GM23248 (cell line): ENCODE measurements around the gene FXYD6. TPM values are rescaled to one million over a fixed set of nuclear protein-coding genes. Genes with fewer than 3 reads are reported as not detected.
"Not testable (repeated sequence)": the region's sequence is repeated elsewhere in the genome, so short reads cannot be mapped to it uniquely, and the experiment has no call there.

Source experiments
- DNase-seq: peaks from one replicate; pipeline ENCODE4 v3.0.0-alpha.2; 2015
- H2AFZ ChIP-seq: fragments of 200-600 bp; sonication (generic); 2 replicates; pipeline ENCODE4 v1.6.1; 2016; ENCODE audit warnings: antibody characterized with exemption
- H3F3A ChIP-seq: fragments of 200-600 bp; sonication (generic); 2 replicates; pipeline ENCODE4 v1.6.1; 2016; ENCODE audit warnings: mild to moderate bottlenecking, antibody characterized with exemption, mixed run types; ENCODE audit not compliant: insufficient read depth
- H3K27ac ChIP-seq: fragments of 200-600 bp; sonication (generic); 2 replicates; pipeline ENCODE4 v1.5.1; 2016; ENCODE audit warnings: mild to moderate bottlenecking
- H3K27me3 ChIP-seq: fragments of 200-600 bp; sonication (generic); replicated peaks from 2 replicates; pipeline ENCODE4 v1.6.1; 2016; ENCODE audit warnings: mild to moderate bottlenecking; ENCODE audit not compliant: insufficient read depth
- H3K36me3 ChIP-seq: fragments of 200-600 bp; sonication (generic); 2 replicates; pipeline ENCODE4 v1.6.1; 2016; ENCODE audit warnings: low read depth, mild to moderate bottlenecking
- H3K4me1 ChIP-seq: fragments of 200-600 bp; sonication (generic); 2 replicates; pipeline ENCODE4 v1.6.1; 2016; ENCODE audit warnings: mild to moderate bottlenecking; ENCODE audit not compliant: insufficient read depth
- H3K4me2 ChIP-seq: fragments of 200-600 bp; sonication (generic); one replicate; pipeline ENCODE4 v1.6.1; 2016; ENCODE audit warnings: mild to moderate bottlenecking; ENCODE audit not compliant: unreplicated experiment
- H3K4me3 ChIP-seq: fragments of 200-600 bp; sonication (generic); 2 replicates; pipeline ENCODE4 v1.5.1; 2016; ENCODE audit warnings: mild to moderate bottlenecking
- H3K79me2 ChIP-seq: fragments of 200-600 bp; sonication (generic); 2 replicates; pipeline ENCODE4 v1.6.1; 2016; ENCODE audit warnings: mild to moderate bottlenecking; ENCODE audit not compliant: insufficient read depth
- H3K9ac ChIP-seq: fragments of 200-600 bp; sonication (generic); 2 replicates; pipeline ENCODE4 v1.6.1; 2016; ENCODE audit warnings: mild to moderate bottlenecking
- H3K9me2 ChIP-seq: fragments of 200-600 bp; sonication (generic); 2 replicates; pipeline ENCODE4 v1.6.1; 2016; ENCODE audit warnings: mixed run types, mild to moderate bottlenecking, moderate library complexity; ENCODE audit not compliant: insufficient read depth
- H3K9me3 ChIP-seq: fragments of 200-600 bp; sonication (generic); one replicate; pipeline ENCODE4 v1.6.1; 2017; ENCODE audit warnings: low read depth
- H4K20me1 ChIP-seq: fragments of 200-600 bp; sonication (generic); 2 replicates; pipeline ENCODE4 v1.6.0; 2016; ENCODE audit not compliant: insufficient read depth
- EZH2 ChIP-seq: fragments of 200-600 bp; sonication (generic); IDR thresholded peaks from 2 replicates; pipeline ENCODE4 v1.6.1; 2018; ENCODE audit warnings: antibody characterized with exemption, mild to moderate bottlenecking; ENCODE audit not compliant: insufficient read depth, poor library complexity, severe bottlenecking
- EZH2phosphoT487 ChIP-seq: fragments of 200-600 bp; sonication (generic); IDR thresholded peaks from 2 replicates; pipeline ENCODE4 v1.6.1; 2018; ENCODE audit warnings: antibody characterized with exemption, moderate library complexity, mild to moderate bottlenecking, low read depth; ENCODE audit not compliant: insufficient read depth
- WGBS, 2 experiments: methylation state at CpG; one replicate each; pipeline ENCODE4 v1.1.6; 2015 to 2017; ENCODE audit warnings: low lambda C conversion rate in 2 of 2, low coverage in 1 of 2; ENCODE audit errors: missing lambda C conversion rate in 2 of 2; 5-methylcytosine and 5-hydroxymethylcytosine counted together
- in situ Hi-C: fragments of 300-500 bp; cut with MboI; formaldehyde crosslinking; loops from 2 replicates; pipeline ENCODE4 v1.15.0; 2020
- polyA plus RNA-seq: library from polyadenylated mRNA; unstranded; fragments of >200 nt; fragmentation: Nextera tagmentation; extraction: Ambion mirVana; gene quantifications from 2 replicates; pipeline ENCODE4 v1.2.1, GENCODE V29; 2016
- total RNA-seq: library from RNA; depleted of rRNA; stranded (reverse); fragments of >200 nt; shearing (Covaris generic); gene quantifications from 2 replicates; pipeline ENCODE4 v1.2.3, GENCODE V29; 2014

The FXYD6 gene
- total and polyA plus RNA-seq, 2 experiments from 2014 or later, result not detected

GRCh38 chr11:117866526-117866925 is 9.9 kb downstream of the FXYD6 start:
- 41 to 45% methylated on average over 5 of the region's 5 CpGs for WGBS, 2 experiments
- Histone ChIP-seq H3K27ac (no peak overlapping the region), H2AFZ (no peak overlapping the region), H3K4me3 (no peak overlapping the region), H3F3A (no peaks in the 10 kb centered on the region), H3K27me3 (peaks cover under 1% of the 10 kb centered on the region; the same call in 1 of the 2 replicates), H3K36me3 (no peaks in the 10 kb centered on the region), H3K4me1 (no peaks in the 10 kb centered on the region), H3K79me2 (no peaks in the 10 kb centered on the region), H3K9me2 (no peaks in the 10 kb centered on the region), H3K9me3 (no peaks in the 10 kb centered on the region), H3K4me2 (no peak overlapping the region), H3K9ac (no peak overlapping the region), H4K20me1 (no peaks in the 10 kb centered on the region)
- DNase-seq, result no peak
- TF ChIP-seq EZH2, result no peak
- TF ChIP-seq EZH2phosphoT487, result no peak
- in situ Hi-C loops, result no loop called here

DNA sequence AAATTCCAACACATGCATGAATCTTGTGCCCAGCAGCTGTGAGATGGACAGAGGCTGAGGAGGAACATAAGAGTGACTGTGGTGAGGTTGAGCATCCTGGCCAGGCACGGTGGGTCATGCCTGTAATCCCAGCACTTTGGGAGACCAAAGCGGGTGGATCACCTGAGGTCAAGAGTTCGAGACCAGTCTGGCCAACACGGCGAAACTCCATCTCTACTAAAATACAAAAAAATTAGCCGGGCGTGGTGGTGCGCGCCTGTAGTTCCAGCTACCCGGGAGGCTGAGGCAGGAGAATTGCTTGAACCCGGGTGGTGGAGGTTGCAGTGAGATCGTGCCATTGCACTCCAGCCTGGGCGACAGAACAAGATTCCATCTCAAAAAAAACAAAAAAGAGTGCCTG is 10.9 kb downstream of the FXYD6 start:
- in situ Hi-C loops, H3K4me2 ChIP-seq: not testable (repeated sequence)
- 57 to 66% methylated on average over 13 of the region's 13 CpGs for WGBS, 2 experiments

GRCh38 chr11:117863383-117863782 is 13.1 kb downstream of the FXYD6 start:
- no peaks in the 10 kb centered on the region for H4K20me1 ChIP-seq
- H3F3A ChIP-seq, result no peaks in the 10 kb centered on the region
- no peaks in the 10 kb centered on the region for H3K79me2 ChIP-seq
- no peaks in the 10 kb centered on the region for H3K36me3 ChIP-seq
- H3K9me2 ChIP-seq, result no peaks in the 10 kb centered on the region
- 88 to 96% methylated on average over 1 of the region's 1 CpG for WGBS, 2 experiments
- in situ Hi-C loops, result no loop called here
- H3K4me3 ChIP-seq, result no peak overlapping the region
- no peak overlapping the region for H3K9ac ChIP-seq
- H3K9me3 ChIP-seq, result no peaks in the 10 kb centered on the region
- no peak overlapping the region for H3K4me2 ChIP-seq
- no peaks in the 10 kb centered on the region; the same call in none of the 2 replicates for H3K27me3 ChIP-seq
- TF ChIP-seq EZH2phosphoT487 (no peak), EZH2 (no peak)
- no peak for DNase-seq
- no peaks in the 10 kb centered on the region for H3K4me1 ChIP-seq
- H3K27ac ChIP-seq, result no peak overlapping the region
- H2AFZ ChIP-seq, result no peak overlapping the region

More for the DNA sequence above, 10.9 kb downstream of the FXYD6 start:
- not testable (repeated sequence) for H4K20me1 ChIP-seq, H3K4me1 ChIP-seq, H3K79me2 ChIP-seq, H3F3A ChIP-seq, H3K9ac ChIP-seq, DNase-seq, H3K9me2 ChIP-seq, H2AFZ ChIP-seq, H3K27ac ChIP-seq, H3K27me3 ChIP-seq, H3K36me3 ChIP-seq, H3K9me3 ChIP-seq, H3K4me3 ChIP-seq

DNA sequence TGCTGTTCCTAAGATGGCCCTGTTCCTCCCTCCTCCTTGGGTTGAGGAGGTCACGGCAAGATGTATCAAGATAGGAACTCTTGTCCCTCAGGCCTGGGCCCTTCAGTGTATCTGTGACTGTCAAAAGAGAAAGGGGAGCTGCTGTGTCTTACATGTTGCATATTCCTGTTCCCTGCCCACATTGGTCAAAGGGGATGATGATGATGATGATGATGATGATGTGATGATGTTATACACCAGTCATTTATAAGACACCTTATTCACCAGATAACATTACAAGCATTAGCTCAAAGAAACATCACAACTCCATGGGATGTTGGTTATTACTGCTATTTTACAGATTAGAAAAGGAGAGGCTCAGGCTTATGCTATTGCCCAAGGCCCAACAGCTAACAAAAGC is 13.7 kb downstream of the FXYD6 start:
- H2AFZ ChIP-seq, result no peak overlapping the region
- TF ChIP-seq EZH2phosphoT487 (no peak), EZH2 (no peak)
- in situ Hi-C loops, result no loop called here
- no peaks in the 10 kb centered on the region for H4K20me1 ChIP-seq
- no peaks in the 10 kb centered on the region for H3F3A ChIP-seq
- no peak for DNase-seq
- H3K36me3 ChIP-seq, result no peaks in the 10 kb centered on the region
- H3K4me2 ChIP-seq, result no peak overlapping the region
- H3K9ac ChIP-seq, result no peak overlapping the region
- H3K79me2 ChIP-seq, result no peaks in the 10 kb centered on the region
- no peaks in the 10 kb centered on the region for H3K9me2 ChIP-seq
- no peak overlapping the region for H3K27ac ChIP-seq
- 18 to 50% methylated on average over 1 of the region's 1 CpG for WGBS, 2 experiments
- no peaks in the 10 kb centered on the region for H3K4me1 ChIP-seq
- no peaks in the 10 kb centered on the region for H3K9me3 ChIP-seq
- H3K4me3 ChIP-seq, result no peak overlapping the region
- H3K27me3 ChIP-seq, result no peaks in the 10 kb centered on the region; the same call in none of the 2 replicates

DNA sequence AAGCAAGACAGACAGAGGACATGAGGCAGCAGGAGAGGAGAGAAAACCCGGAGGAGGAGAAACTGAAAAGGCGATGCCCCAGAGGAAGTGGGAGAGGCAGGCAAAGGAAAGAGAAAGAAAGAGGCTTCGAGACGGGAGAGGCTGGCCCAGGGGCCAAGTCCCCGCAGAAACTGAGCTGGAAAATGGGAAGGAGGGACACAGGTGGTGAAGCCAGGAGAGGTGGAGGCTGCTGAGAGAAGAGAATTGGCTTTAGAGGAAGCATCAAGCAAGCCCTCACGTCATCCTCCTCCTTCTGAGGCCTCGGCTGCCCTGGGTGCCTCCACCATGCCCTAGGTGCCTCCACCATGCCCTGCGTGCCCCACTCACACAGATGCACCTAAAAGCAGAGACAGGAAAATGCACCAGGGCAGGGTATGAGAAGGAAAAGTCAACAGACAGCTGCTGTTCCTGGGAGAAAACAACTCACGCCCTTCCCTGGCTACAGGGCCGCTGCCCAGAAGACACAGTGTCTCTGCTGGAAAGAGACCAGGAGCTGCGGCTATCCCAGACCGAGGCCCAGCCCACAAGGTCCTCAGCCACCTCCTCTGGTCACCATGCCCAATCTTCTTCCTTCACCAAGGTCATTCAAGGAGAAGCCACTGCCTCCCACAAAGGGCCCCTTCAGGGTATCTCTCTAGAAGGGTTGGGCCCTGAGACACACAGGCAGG is 14.3 kb downstream of the FXYD6 start:
- H3K36me3 ChIP-seq, result no peaks in the 10 kb centered on the region
- no peaks in the 10 kb centered on the region for H4K20me1 ChIP-seq
- no peaks in the 10 kb centered on the region for H3K9me3 ChIP-seq
- H3K4me3 ChIP-seq, result no peak overlapping the region
- H3K4me2 ChIP-seq, result no peak overlapping the region
- no peaks in the 10 kb centered on the region for H3K4me1 ChIP-seq
- DNase-seq, result no peak
- TF ChIP-seq EZH2 (no peak), EZH2phosphoT487 (no peak)
- no peak overlapping the region for H3K9ac ChIP-seq
- H3F3A ChIP-seq, result no peaks in the 10 kb centered on the region
- H3K79me2 ChIP-seq, result no peaks in the 10 kb centered on the region
- no peak overlapping the region for H3K27ac ChIP-seq
- 51 to 55% methylated on average over 12 of the region's 12 CpGs for WGBS, 2 experiments
- in situ Hi-C loops, result no loop called here
- no peak overlapping the region for H2AFZ ChIP-seq
- H3K9me2 ChIP-seq, result no peaks in the 10 kb centered on the region
- H3K27me3 ChIP-seq, result no peaks in the 10 kb centered on the region; the same call in none of the 2 replicates
